HUES6 (cell line): Measurements from ENCODE around the gene SEMA3B.

ENCODE experiments used
- H3K27ac ChIP-seq: 2 replicates; pipeline ENCODE4 v1.7.0; 2013; ENCODE audit warnings: low read depth, mild to moderate bottlenecking, low read length, inconsistent platforms
- H3K27me3 ChIP-seq: 2 replicates; pipeline ENCODE4 v1.6.1; 2013; ENCODE audit warnings: low read length; ENCODE audit not compliant: control insufficient read depth, insufficient read depth
- H3K36me3 ChIP-seq: 2 replicates; pipeline ENCODE4 v1.6.1; 2013; ENCODE audit warnings: low read length; ENCODE audit not compliant: control insufficient read depth, insufficient read depth
- H3K4me1 ChIP-seq: 2 replicates; pipeline ENCODE4 v1.6.1; 2013; ENCODE audit warnings: low read length; ENCODE audit not compliant: control insufficient read depth, insufficient read depth
- H3K4me3 ChIP-seq: 2 replicates; pipeline ENCODE4 v1.5.1; 2013; ENCODE audit warnings: low read depth, low read length
- H3K9ac ChIP-seq: one replicate; pipeline ENCODE4 v1.6.1; 2013; ENCODE audit warnings: mild to moderate bottlenecking, low read length
- H3K9me3 ChIP-seq: 2 replicates; pipeline ENCODE4 v1.6.1; 2013; ENCODE audit warnings: low read depth, low read length; ENCODE audit not compliant: control insufficient read depth, insufficient read depth

Gene SEMA3B

GRCh38 chr3:50286322-50287227 is 17.6 kb downstream of the SEMA3B start:
- H3K9ac ChIP-seq: no peak overlapping the region
- H3K27me3 ChIP-seq: no peaks in the 10 kb centered on the region
- no peak overlapping the region for H3K4me3 ChIP-seq
- no peaks in the 10 kb centered on the region for H3K4me1 ChIP-seq
- H3K27ac ChIP-seq: no peak overlapping the region
- peaks cover 45% of the 10 kb centered on the region for H3K36me3 ChIP-seq
- no peaks in the 10 kb centered on the region for H3K9me3 ChIP-seq

GRCh38 chr3:50287262-50287661 is 18.3 kb downstream of the SEMA3B start:
- H3K27me3 ChIP-seq: no peaks in the 10 kb centered on the region
- H3K9me3 ChIP-seq: no peaks in the 10 kb centered on the region
- no peak overlapping the region for H3K4me3 ChIP-seq
- H3K9ac ChIP-seq: no peak overlapping the region
- H3K27ac ChIP-seq: no peak overlapping the region
- H3K36me3 ChIP-seq: peaks cover 45% of the 10 kb centered on the region
- H3K4me1 ChIP-seq: no peaks in the 10 kb centered on the region

- Histone ChIP-seq H3K4me1 (peaks cover 4% of the 10 kb centered on the region), H3K36me3 (peaks cover 45% of the 10 kb centered on the region), H3K9me3 (no peaks in the 10 kb centered on the region), H3K27me3 (no peaks in the 10 kb centered on the region), H3K4me3 (no peak overlapping the region), H3K9ac (no peak overlapping the region), H3K27ac (no peak overlapping the region)
Measured at GRCh38 chr3:50288387-50289007, 19.6 kb downstream of the SEMA3B start.

- H3K9me3 ChIP-seq: no peaks in the 10 kb centered on the region
- peaks cover 45% of the 10 kb centered on the region for H3K36me3 ChIP-seq
- no peak overlapping the region for H3K27ac ChIP-seq
- H3K9ac ChIP-seq: no peak overlapping the region
- peaks cover 4% of the 10 kb centered on the region for H3K4me1 ChIP-seq
- no peak overlapping the region for H3K4me3 ChIP-seq
- H3K27me3 ChIP-seq: no peaks in the 10 kb centered on the region
Measured at GRCh38 chr3:50289130-50289529, 20.2 kb downstream of the SEMA3B start.

- Histone ChIP-seq H3K9ac (no peak overlapping the region), H3K9me3 (no peaks in the 10 kb centered on the region), H3K27ac (no peak overlapping the region), H3K36me3 (peaks cover 45% of the 10 kb centered on the region), H3K4me1 (peaks cover 4% of the 10 kb centered on the region), H3K4me3 (no peak overlapping the region), H3K27me3 (no peaks in the 10 kb centered on the region)
Measured at GRCh38 chr3:50290161-50290641, 21.3 kb downstream of the SEMA3B start.

- Histone ChIP-seq H3K27me3 (no peaks in the 10 kb centered on the region), H3K9ac (peak within 1 kb of the TSS; percentile 93), H3K9me3 (no peaks in the 10 kb centered on the region), H3K4me3 (peak within 1 kb of the TSS; percentile 97), H3K4me1 (peaks cover 4% of the 10 kb centered on the region), H3K36me3 (peaks cover 38% of the 10 kb centered on the region), H3K27ac (peak within 1 kb of the TSS; percentile 79; the same call in 1 of the 2 replicates)
Measured at GRCh38 chr3:50292159-50293078, 23.5 kb downstream of the SEMA3B start, which contains the start of gene IFRD2. TSS of gene IFRD2 (minus strand) at chr3:50292429. CDS start at chr3:50292274, 155 bp downstream.

- Histone ChIP-seq H3K9ac (no peak overlapping the region), H3K4me1 (peaks cover 7% of the 10 kb centered on the region), H3K27me3 (no peaks in the 10 kb centered on the region), H3K4me3 (peak overlapping the region; percentile 43; the same call in 1 of the 2 replicates), H3K9me3 (no peaks in the 10 kb centered on the region), H3K36me3 (peaks cover 31% of the 10 kb centered on the region), H3K27ac (no peak overlapping the region)
Measured at GRCh38 chr3:50293079-50293801, 24.3 kb downstream of the SEMA3B start.

- Histone ChIP-seq H3K9me3 (no peaks in the 10 kb centered on the region), H3K4me1 (peaks cover 10% of the 10 kb centered on the region), H3K9ac (no peak overlapping the region), H3K4me3 (no peak overlapping the region), H3K27ac (no peak overlapping the region), H3K27me3 (no peaks in the 10 kb centered on the region), H3K36me3 (peaks cover 22% of the 10 kb centered on the region)
Measured at GRCh38 chr3:50294089-50294488, 25.1 kb downstream of the SEMA3B start.

- Histone ChIP-seq H3K27me3 (no peaks in the 10 kb centered on the region), H3K9ac (no peak overlapping the region), H3K4me1 (peaks cover 12% of the 10 kb centered on the region), H3K9me3 (no peaks in the 10 kb centered on the region), H3K36me3 (peaks cover 15% of the 10 kb centered on the region), H3K4me3 (no peak overlapping the region), H3K27ac (no peak overlapping the region)
Measured at GRCh38 chr3:50294492-50295403, 25.8 kb downstream of the SEMA3B start.
